Measurements from ENCODE around the gene EBF3.

Gene EBF3

DNA sequence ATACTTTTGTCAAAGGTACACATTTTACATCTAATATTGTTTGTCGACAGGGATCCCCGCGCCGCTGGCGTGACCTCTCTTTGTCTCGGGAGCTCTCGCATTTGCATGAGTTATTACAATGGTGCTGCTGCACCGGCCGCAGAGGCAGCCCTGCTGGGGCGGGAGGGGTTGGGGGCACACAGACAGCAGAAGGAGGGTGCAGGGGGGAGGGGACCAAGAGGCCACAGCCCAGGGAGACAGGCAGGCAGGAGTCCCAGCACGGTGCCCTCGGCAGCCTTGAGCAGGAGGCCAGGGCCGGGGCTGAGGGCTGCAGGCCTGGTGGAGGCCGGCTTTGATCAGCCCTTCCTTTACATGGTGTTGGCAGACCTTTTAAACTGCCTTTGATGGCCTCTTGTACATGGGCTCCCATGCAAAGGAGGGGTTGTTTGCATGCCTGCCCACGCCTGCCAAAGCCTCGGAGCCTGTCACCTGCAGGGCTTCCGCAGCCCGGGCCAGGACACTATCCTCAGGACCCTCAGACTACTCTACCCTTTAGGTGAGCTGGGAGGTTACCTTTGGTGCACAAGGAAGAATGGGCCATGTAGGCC, 95.5 kb downstream of the EBF3 start:
- no peak for DNase-seq

DNA sequence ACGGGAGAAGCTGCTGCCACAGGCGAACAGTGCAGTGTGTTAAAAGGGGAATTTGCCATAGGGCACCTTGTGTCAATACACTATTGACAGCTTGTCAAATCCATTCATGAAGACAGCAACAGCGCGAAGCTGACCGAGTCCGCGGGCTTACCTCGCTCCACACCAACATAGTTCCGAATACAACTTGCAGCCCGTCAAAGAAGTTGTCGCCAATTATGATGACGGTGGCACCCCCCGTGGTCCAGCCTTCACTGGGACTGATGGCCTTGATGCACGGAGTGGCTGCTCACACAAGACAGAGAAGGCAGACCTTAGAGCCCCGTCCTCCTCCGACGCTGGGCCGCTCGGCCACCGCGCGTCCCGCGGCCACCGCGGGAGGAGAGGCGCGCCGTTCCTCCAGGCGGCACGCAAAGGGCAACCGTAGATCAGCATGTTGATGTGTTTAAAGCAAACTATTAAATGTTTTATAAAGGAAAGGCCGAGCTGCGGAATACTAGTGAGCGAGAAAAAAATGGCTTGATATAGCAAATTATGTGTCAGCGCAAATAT, 96.4 kb downstream of the EBF3 start:
- no peak for DNase-seq

DNA sequence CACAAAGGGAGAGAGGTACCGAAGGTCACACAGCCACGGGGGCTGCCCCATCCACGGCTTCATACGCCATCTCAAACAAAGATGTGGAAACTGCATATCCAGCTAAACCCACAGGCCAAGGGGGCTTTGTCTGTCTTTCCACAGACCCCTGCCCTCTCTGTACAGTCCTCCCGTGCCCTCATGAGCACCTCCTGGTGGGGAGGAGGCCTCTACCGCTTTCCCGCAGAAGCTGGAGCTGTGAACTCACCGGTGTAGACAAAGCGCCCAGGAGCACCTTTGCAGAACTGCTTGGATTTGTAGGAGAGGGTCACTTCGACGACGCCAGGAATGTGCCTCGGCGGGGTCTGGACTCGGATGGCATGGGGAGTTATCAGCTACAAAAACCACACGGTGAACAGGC, 97.2 kb downstream of the EBF3 start:
- DNase-seq, result no peak

DNA sequence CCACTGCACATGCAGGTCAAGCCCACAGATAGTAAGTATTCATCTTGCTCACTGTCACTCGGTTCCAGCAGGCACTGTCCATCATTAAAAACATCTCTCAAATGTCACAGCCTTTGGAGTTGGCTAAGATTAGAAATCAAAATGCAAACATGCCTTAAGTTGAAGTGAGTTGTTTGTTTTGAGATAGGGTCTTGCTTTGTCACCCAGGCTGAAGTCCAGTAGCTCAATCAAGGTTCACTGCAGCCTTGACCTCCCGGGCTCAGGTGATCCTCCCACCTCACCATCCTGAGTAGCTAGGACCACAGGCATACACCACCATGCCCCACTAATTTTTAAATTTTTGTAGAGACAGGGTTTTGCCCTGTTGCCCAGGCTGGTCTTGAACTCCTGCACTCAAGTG, 98.1 kb downstream of the EBF3 start:
- DNase-seq, result no peak

DNA sequence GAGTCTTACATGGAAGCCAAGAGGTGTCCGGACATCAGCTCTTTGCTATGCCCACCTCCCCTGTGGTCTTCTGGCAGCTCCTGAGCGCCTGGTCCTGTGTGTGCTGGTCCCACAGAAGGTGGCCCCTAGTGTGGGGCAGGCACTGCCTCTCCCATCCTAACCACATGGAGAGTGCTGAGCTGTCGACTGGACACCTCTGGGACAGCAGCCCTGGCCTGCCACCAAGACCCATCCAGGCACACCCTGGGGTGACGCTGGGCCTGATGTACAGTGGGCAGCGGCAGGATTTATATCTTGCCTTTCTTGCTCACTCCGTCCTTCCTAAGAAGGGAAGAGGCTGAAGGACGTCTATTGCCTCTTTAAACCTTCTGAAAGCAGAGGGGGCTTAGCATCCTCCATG, 98.7 kb downstream of the EBF3 start:
- DNase-seq, result no peak

DNA sequence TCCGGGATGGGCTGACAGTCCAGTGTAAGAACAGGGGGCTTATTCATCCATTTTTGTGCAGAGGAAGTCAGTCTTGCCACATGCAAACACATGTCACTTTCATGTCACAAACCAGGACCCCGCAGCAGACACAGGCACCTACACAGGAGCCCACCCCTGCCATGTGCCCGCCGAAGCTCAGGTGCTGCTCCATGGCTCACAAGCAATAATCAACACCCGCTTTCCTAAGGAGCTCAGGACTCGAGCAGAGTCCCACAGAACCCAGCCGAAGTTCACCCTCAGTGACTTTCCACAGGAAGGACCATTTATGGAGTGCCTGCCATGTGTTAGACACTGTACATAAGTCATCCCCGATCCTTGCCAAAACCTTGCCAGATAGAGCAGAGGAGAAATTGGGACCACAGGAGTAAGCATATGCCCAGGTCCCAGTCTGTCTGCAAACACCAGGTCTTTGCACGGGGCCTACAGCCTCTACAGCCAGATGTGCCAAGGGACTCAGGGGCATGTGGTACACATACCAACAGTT, 99.4 kb downstream of the EBF3 start:
- DNase-seq, result no peak

DNA sequence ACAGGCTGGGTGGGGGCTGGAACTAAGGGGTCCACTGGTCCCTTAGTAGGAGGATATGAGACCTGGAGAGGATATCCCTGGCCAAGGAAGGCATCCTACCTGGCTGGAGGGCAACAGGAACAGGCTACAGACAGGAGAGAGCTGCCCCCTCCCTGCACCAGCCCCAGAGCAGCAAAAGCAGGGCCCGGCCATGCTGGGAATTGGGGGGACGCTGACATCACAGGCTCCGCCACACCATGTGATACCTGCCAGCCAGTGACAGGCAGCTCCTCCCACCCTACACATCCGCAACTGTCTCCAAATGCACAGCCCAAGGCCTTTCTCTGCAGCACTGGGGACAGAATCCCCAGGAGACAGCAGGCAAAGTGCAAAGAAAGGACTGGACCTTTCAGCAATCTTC, 100.0 kb downstream of the EBF3 start:
- no peak for DNase-seq

DNA sequence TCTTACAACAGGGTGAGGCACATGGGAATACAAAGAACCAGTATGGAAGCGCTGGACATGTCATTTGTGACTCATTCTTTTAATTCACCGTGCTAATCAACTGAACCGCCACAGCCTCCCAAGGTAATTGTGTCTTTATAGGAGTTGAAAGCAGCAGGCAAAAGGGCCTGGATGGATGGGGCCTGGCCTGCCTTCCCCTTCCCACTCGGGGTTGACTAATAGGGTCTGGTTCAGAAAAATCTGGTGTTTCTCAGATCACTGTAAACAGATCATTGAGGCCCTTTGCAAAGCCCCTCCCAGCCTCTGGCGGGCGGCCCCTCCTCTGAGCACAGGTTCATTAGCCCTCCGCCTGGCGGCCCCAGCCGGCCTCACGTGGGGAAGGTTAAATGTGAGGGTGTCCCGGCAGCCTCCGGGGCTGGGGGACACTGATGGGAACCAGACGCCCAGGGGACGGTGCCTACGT, 100.8 kb downstream of the EBF3 start:
- no peak for DNase-seq

DNA sequence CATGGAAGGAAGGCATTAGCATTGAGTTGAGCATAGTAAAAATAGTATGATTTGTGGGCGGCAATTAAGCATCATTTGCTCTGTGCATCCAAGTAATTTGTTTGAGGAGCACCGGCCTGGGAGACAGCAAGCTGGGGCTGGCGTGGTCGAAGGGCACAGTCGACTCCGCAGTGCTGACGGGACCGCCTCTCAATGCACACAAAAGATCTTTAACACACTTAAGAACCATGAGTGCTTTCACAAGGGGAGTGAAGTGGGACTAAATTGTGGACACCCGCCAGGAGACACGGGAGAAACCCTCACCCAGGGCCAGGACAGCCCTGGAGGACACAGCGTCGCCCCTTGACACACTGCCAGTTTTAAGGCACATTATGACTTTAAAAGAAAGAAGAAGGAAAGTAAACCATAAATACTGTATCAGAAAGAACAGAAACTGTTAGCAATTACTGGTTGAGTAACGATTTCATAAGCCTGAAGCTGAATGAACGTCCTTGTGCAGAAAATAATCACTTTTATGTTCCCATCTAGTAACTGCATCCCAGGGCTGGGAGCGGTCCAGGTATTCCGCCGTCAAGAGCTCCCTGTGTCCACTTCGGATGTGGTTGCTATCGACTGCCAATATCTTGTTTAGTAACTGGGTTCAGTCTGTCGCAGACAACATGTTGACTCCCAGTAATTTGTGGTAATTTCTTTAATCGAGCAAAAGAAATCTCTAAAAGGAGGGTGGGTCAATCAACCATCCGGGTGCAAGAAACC, 102.1 kb downstream of the EBF3 start:
- no peak for DNase-seq

DNA sequence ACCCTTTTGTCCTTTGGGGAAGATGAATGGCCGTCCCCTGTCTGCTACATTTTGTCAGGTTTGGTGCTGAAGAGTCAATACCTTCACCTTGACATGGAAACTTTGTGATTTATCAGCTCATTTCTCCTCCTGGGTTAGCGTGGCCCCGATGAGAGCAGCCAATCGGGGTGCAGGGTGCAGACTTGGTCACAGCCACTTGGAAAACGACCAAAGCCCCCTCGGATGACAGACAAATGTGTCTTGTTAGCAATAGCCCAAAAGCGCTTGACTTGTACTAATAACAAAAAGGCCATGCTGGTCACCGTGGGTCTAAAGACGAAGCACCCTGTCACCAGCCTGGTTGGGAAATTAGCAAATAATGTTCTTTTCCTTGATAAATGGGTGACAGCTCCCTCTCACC, 103.7 kb downstream of the EBF3 start:
- DNase-seq, result no peak

DNA sequence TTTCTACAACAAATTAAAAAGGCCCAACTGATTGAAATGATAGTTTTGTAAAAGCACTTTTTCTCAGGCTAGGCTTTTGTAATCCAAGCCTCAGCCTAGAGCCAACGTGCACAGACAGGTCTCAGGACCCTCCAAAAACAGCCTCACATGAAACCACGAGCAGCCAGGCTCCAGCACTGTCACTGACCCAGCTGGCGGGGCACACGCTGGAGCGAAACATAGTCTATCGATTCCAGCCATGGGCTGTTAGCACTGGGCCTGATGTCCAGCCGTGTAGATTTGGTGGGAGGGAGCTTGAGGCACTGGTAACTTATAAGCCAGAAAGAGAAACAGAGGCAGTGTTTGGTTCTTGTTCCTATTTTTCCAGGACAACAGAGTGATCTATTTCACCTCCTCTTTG, 104.5 kb downstream of the EBF3 start:
- no peak for DNase-seq

DNA sequence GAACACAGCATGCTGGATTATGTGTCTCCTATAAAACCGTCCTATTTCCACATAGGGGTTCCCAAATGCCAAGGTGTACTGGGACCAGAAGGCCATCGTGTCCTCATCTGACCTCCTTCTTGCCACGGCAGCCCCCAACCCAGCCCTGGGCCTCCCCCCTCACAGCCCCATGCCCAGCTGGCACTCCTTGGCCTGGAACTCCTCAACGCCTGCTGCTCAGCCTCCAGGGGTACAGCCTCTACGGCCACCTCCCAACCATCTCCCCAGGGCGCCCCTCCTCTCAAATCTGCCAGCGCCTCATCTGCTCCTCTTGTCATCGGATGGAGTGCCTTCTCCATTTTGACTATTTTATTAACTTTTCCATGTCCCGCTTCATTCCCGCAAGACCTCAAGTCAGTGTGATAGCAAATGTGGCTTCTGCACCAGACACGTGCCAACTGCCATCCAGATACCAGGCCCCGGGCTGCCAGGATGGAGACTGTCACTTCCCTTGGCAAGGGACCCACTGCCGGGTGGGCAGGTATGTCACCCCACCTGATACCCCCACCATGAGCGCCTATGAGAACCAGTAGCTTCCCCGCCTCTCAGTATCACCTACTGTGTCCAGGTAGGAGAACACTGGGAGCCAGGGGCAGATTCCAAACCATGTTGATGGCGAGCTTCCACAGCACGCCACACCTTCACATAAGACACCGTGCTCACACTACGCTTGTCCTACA, 106.7 kb downstream of the EBF3 start:
- no peak for DNase-seq

DNA sequence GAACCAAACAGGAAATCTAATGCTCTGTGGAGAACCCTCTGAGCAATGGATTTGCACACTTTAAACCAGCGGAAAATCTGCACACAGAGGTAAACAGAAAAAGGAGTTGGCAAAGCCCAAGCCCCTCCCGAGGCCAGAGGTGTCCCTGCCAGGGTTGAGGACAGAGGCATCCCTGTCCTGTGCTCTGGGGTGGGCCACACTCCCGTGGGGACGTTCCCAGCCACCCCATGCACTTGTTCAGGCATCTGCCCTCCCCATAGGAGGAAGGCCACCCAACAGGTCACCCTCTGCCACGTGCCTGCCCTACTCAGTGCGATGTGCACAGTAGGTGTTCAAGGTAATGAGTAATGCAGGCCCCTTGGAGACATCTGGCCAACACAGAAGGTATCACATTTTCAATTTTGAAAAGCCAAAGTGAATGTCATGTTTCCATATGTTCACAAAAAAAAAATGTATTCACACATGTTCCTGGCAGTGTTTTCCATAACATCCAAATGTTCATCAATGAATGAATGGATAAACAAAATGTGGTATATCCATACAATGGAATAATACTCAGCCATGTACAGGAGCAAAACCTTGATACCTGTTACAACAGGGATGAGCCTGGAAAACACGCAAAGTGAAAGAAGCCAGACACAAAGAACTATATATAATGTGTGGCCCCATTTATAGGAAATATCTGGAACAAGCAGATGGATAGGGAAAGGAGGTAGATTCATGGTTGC, 108.1 kb downstream of the EBF3 start:
- no peak for DNase-seq

DNA sequence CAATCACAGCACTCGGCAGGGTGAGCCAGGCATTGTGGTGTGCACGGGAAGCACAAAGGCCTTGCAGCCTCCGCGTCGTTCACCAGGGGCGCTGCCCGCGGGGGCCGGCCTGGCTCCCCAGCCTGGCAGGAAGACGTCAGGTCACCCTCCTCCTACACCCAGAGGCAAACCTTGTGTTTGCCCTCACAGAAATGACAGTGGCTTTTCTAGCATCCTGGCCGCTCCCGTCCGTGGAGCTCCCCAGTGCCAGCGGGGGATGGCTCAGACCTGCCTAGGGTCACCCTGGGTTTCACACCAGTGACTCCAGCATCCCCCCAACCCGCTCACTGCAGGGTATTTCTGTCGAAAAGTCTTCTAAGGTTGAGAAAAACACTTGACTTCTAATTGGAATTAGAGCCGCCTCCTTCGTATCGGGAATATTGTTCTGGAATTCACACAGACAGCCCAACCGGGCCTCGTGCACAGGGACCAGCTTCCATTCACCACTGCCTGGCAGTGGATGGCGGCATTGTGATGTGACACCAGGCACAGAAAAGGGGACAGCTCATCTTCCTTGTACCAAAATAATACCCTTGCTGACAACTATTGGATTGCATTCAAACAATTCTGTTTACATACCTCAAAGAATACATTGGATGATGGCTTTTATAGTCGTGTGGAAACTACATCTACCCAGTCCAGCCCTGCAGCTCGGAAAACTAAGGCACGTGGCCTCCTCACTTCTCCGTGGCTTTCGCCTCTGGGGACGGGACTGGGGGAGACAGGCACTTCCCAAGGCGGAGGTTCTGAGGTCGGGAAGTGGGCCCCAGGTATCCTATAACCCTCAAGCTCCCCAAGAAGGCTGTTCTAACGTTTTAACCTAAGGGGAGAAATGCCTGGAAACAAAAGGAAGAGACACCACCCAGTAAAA, 109.0 kb downstream of the EBF3 start:
- DNase-seq, result no peak

DNA sequence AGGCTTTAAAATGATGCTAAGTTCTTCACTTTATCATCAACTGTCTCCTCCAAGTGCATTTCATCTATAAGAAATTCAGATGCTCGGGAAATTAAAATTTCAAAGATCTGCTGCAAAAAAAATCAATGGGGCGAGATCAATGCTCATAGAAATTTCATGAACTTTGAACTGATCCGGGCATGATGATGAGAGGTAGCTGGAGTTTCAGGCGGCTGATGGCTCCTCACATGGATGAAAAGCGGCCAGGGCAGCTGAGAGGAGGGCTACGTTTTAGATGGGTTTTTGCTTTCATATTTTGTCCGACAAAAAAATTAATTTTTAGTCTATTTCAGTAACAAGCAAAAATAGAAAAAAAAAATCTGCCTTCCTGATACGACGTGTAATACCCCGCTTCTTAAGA, 109.9 kb downstream of the EBF3 start:
- DNase-seq, result no peak

DNA sequence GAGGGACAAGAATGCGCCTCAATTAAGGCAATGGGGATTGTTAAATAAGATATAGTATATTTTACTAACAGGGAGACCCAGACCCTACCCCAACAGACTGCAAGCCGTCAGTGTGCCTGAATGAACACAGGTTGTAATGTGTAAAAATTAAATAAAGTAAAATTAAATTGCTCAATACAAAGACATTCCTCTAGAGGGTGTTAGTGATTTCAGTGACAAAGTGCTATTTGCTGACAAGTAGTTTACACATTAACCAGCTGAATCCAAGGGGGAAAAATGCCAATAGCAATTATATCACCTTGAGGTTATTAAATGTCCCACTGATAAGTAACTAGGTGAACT, 110.5 kb downstream of the EBF3 start:
- DNase-seq, result no peak

DNA sequence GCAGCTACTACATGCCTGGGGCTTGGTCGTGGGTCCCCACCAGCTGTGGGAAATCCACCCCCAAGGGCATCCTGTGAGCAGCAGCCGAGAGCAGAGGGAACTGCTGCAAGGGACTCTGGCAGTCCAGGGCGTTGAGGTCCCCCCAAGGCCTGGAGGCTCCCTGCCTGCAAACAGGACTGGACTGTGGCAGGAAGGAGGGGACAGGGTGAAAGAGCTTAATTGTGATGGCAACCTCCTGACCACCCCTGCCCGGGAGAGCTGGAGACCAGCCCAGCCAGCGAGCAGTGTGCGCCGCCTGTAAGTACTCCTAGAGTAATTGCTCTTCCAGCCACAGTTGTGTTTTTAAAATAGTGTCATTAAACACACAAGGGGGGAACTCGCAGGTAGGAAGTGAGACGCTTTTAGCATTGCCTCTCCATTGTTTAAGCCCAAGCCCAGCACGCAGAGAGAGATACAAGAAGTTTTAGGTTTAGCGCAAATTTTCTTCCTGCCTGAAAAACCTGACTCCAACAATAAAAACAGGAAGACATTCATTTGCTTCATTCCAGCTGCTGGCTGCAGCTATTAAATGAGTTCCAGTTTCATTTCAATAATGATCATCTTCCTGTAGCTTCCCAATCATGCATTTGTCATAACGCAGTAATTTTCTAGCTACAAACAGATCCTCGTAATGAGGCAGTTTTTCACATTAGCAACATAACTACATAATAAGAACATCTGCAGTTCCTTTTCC, 111.1 kb downstream of the EBF3 start:
- no peak for DNase-seq

DNA sequence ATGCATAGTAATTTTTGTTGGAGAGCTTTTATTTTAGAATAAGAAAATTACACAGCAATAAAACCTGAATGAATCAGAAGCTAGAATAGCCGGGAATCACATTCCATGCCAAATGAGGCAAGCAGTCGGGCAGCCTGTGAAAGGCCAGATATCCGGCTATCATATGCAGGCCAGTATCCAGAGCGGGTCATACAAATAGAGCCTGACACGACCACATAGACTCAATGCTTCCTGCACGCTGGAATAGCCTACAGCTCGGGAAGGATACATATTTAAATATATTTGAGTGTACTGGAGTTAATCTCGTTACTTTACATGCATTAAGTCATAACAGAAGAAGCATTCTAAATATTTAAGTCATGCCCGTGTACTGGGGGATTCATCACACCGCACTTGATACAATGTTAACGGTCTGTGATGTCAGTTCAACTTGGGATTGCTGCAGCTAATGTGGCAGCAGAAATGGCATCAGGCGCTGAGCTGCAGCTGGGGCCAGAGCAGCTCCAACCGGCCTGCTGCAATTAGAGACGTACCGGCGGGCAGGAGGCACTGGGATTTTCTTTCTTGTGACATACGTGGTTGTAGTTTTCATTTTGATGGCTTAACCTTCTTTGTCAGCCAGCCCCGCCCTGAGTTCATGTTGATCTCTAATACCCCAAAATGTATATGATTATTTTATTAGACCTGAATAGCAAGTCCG, 112.0 kb downstream of the EBF3 start:
- no peak for DNase-seq

DNA sequence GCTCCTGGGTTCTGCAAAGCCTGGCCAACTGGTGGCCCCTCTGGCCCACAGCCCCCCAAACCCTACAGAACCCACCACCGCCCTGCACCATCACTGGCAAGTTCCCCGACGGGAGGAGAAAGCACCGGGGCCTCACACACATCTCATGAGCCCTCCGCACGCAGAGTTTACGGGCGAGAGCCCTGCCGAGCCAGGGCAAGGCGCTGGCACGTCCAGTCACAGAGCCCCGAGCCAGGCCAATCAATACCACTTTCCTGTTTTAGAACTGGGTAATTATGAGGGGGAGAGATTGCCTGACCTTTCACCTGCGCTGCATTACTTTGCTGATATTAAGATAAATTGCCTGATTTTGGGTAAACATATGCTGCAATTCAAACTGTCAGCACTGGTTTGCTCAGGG, 113.3 kb downstream of the EBF3 start:
- no peak for DNase-seq

DNA sequence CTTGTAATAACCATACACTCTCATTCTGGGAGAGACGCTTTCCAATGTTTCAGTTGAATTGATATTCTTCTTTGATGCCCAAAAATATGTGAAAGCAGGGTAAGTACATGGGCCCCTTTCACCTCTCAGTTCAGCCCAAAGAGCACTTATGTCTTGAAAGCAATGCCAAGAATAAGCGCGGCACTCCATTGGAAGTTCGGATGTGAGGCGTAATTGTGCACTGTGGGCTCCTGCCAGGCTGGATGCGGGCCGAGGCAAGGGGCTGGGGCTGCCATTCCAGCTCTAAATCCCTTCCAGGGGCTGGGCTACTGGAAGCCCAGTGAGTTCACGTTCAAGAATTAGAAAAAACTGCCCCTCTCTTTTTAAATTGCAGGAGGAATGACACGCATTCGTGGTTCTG, 113.8 kb downstream of the EBF3 start:
- DNase-seq, result no peak

DNA sequence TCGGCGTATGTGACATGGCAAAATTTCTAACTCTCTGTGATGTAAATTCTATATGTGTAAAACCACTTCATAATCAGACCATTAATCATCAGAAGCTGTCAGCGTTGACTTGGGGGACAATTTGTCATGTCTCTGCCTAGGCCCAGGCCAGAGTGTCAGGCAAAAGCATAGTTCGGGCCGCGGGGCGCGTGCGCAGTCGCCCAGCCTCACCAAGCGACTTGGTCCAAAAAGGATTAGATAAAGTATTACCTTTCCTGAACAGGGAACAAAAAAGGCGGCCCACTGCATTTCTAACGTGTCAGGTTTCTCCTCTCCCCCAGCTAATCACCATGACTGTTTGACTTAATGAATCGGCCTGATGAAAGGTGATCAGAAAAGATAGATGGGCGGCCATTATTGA, 114.2 kb downstream of the EBF3 start:
- no peak for DNase-seq
